GM21737 (cell line): ENCODE data around the gene ITPR2.
A peak's percentile ranks its signal among the peaks of the same experiment; 100 is the strongest.
"Not testable (repeated sequence)": the region's sequence is repeated elsewhere in the genome, so short reads cannot be mapped to it uniquely, and the experiment has no call there.

ENCODE experiments used
- ATAC-seq: cut with Tn5 transposase; IDR thresholded peaks from one replicate; pipeline ENCODE4 v1.9.1; 2021; ENCODE audit warnings: mild to moderate bottlenecking, moderate library complexity; ENCODE audit not compliant: unreplicated experiment

The ITPR2 gene

GRCh38 chr12:26832822-26833742 is at the start of gene ITPR2:
Gene ITPR2, minus strand, starts transcription at chr12:26833194. Its CDS starts 413 bp downstream, at chr12:26832781.
- ATAC-seq = peak; percentile 67

- ATAC-seq = no peak
Measured at GRCh38 chr12:26880625-26881024, 47.6 kb upstream of the ITPR2 start.

- no peak for ATAC-seq
Measured at GRCh38 chr12:26878661-26879119, 45.7 kb upstream of the ITPR2 start.

GRCh38 chr12:26874501-26875296 is 41.7 kb upstream of the ITPR2 start:
- ATAC-seq = no peak

- ATAC-seq = no peak
Measured at GRCh38 chr12:26872625-26873024, 39.6 kb upstream of the ITPR2 start.

GRCh38 chr12:26871985-26872384 is 39.0 kb upstream of the ITPR2 start:
- no peak for ATAC-seq

GRCh38 chr12:26870491-26871419 is 37.8 kb upstream of the ITPR2 start:
- no peak for ATAC-seq

- ATAC-seq = no peak
Measured at GRCh38 chr12:26869908-26870459, 37.0 kb upstream of the ITPR2 start.

GRCh38 chr12:26869104-26869494 is 36.1 kb upstream of the ITPR2 start:
- no peak for ATAC-seq

GRCh38 chr12:26868447-26869103 is 35.6 kb upstream of the ITPR2 start:
- no peak for ATAC-seq

GRCh38 chr12:26867080-26867479 is 34.1 kb upstream of the ITPR2 start:
- no peak for ATAC-seq

- no peak for ATAC-seq
Measured at GRCh38 chr12:26863515-26863914, 30.5 kb upstream of the ITPR2 start.

- not testable (repeated sequence) for ATAC-seq
Measured at GRCh38 chr12:26862787-26863186, 29.8 kb upstream of the ITPR2 start.

GRCh38 chr12:26861690-26862089 is 28.7 kb upstream of the ITPR2 start:
- ATAC-seq = no peak

- ATAC-seq = no peak
Measured at GRCh38 chr12:26857465-26858176, 24.6 kb upstream of the ITPR2 start.

- ATAC-seq = no peak
Measured at GRCh38 chr12:26855337-26855736, 22.3 kb upstream of the ITPR2 start.

- ATAC-seq = no peak
Measured at GRCh38 chr12:26854031-26854390, 21.0 kb upstream of the ITPR2 start.

GRCh38 chr12:26853303-26854030 is 20.5 kb upstream of the ITPR2 start:
- no peak for ATAC-seq
